ENCODE results near the gene ACAP3. TPM values are rescaled to one million over a fixed set of nuclear protein-coding genes. Genes with fewer than 3 reads are reported as not detected.

ACAP3 gene
- total and polyA plus RNA-seq, 2 donors (not counting 3 experiments of a cell fraction or from before 2014, with no cell fraction given), result 27.8 to 39.0 TPM

DNA sequence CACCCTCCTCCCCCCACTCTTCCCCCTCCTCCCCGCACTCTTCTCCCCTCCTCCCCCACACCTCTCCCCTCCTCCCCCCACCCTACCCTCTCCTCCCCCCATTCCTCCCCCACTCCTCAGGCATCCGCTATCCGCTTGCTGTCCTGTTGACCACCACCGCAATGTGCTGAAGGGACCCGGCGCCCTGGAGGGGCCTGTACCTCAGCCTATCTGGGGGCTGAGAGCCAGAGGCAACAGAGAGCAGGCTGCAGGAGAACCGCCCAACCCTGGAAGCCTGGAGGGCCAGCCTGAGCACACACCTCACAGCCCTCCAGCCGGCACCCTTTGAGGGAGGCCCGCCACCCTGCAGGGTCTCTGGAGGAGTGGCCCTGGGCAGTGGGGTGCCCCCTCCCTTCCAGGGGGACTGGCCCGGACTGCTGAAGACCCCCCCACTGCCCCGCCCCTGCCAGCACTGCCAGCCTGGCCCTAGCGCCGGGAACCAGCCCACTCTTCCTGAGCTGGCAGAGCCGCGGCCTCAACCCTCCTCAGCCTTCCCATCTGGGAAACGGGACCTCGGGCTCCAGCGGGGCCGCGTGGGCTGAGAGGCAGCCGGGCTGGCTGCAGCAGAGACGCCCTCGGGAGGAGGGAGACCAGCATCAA, 62.4 kb downstream of the ACAP3 start:
- DNase-seq (ENCODE audit: low read depth, low spot score) (no peak), FAIRE-seq (no peak)
- Histone ChIP-seq H3K27me3 (ENCODE audit: control insufficient read depth in 2 of 2, insufficient read depth in 2 of 2, low read length in 2 of 2) (peaks cover 10 to 14% of the 10 kb centered on the region in 2 experiments), H3K4me2 (ENCODE audit: insufficient read depth, low read length) (no peak overlapping the region), H3K9me1 (replicated peaks; ENCODE audit: control insufficient read depth, extremely low read depth, insufficient read depth, low read length) (no peaks in the 10 kb centered on the region), H3K79me2 (ENCODE audit: control insufficient read depth, insufficient read depth, low read length) (no peaks in the 10 kb centered on the region), H3K4me1 (ENCODE audit: control insufficient read depth, extremely low read depth, insufficient read depth, low read length) (no peaks in the 10 kb centered on the region), H3K27ac (ENCODE audit: insufficient read depth, low read depth, low read length) (no peak overlapping the region), H2AFZ (ENCODE audit: low read depth, low read length) (no peak overlapping the region), H3K36me3 (ENCODE audit: control insufficient read depth in 2 of 2, extremely low read depth in 1 of 2, insufficient read depth in 2 of 2, low read length in 2 of 2) (no peaks in the 10 kb centered on the region), H3K9ac (replicated peaks; ENCODE audit: extremely low read depth, insufficient read depth, low read length) (no peak overlapping the region), H4K20me1 (replicated peaks; ENCODE audit: control insufficient read depth, extremely low read depth, insufficient read depth, low read length) (no peaks in the 10 kb centered on the region), H3K4me3 (replicated peaks in 1 of 3; ENCODE audit: insufficient read depth in 1 of 3, low read depth in 1 of 3, low read length in 3 of 3) (no peak overlapping the region), H3K9me3 (replicated peaks; ENCODE audit: control insufficient read depth, insufficient read depth, low read length) (no peaks in the 10 kb centered on the region)
- POLR2A ChIA-PET, result no interaction called here
- no TSS peak for BruUV-seq (replicated peaks)
- dilution Hi-C loops (cut with MboI; ENCODE audit: extremely low pct_ligation_motif_present, low sequenced_read_pairs), result no loop called here
- CTCF ChIA-PET, result interaction anchor here (0.6 to 1.1 kb wide), 2 partner anchors 15 to 123 kb away, joined by 3 to 4 read pairs; no protein-coding TSS in a partner anchor
- intact Hi-C loops (cut with micrococcal nuclease), result loop anchor here (5.0 kb wide), 1 partner anchor 123 kb away; no protein-coding TSS in a partner anchor
- TF ChIP-seq FOS (IDR thresholded peaks at IDR 0.05; ENCODE audit: borderline replicate concordance, insufficient read depth, low read length) (no peak), POLR2AphosphoS5 (IDR thresholded peaks at IDR 0.05; ENCODE audit: insufficient read depth, low read depth, low read length) (no peak), MYC (IDR thresholded peaks at IDR 0.05; ENCODE audit: low read depth, low read length) (no peak), EZH2 (IDR thresholded peaks at IDR 0.05; ENCODE audit: borderline replicate concordance, low read depth, low read length, severe bottlenecking) (no peak), MAX (IDR thresholded peaks at IDR 0.05; ENCODE audit: insufficient read depth, insufficient read length) (no peak), POLR2A (IDR thresholded peaks at IDR 0.05; ENCODE audit: low read depth, low read length) (no peak), JUN (IDR thresholded peaks at IDR 0.05; ENCODE audit: borderline replicate concordance, insufficient read depth, insufficient read length, low read depth) (no peak), GATA2 (IDR thresholded peaks at IDR 0.05; ENCODE audit: insufficient read depth, insufficient read length, low read depth, low read length) (no peak)
- TF ChIP-seq, protein P1, sequence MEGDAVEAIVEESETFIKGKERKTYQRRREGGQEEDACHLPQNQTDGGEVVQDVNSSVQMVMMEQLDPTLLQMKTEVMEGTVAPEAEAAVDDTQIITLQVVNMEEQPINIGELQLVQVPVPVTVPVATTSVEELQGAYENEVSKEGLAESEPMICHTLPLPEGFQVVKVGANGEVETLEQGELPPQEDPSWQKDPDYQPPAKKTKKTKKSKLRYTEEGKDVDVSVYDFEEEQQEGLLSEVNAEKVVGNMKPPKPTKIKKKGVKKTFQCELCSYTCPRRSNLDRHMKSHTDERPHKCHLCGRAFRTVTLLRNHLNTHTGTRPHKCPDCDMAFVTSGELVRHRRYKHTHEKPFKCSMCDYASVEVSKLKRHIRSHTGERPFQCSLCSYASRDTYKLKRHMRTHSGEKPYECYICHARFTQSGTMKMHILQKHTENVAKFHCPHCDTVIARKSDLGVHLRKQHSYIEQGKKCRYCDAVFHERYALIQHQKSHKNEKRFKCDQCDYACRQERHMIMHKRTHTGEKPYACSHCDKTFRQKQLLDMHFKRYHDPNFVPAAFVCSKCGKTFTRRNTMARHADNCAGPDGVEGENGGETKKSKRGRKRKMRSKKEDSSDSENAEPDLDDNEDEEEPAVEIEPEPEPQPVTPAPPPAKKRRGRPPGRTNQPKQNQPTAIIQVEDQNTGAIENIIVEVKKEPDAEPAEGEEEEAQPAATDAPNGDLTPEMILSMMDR (IDR thresholded peaks at IDR 0.05; ENCODE audit: extremely low read depth in 1 of 2, insufficient read depth in 1 of 2, low read depth in 1 of 2, low read length in 2 of 2), result no peak

All from endothelial cell of umbilical vein (primary cell).